NCI-H526 treated with DMSO at 0.1 percent for 48 hours (cell line): ENCODE results near the gene TCP10L.
"Not testable (repeated sequence)": the region's sequence is repeated elsewhere in the genome, so short reads cannot be mapped to it uniquely, and the experiment has no call there.

Experiments used
- DNase-seq: peaks from one replicate; lab custom pipeline; 2025; lab: John Stamatoyannopoulos, UW

The TCP10L gene

GRCh38 chr21:32585970-32586369 is 647 bp upstream of the TCP10L start:
- DNase-seq: no peak

GRCh38 chr21:32584472-32584871 is 851 bp downstream of the TCP10L start:
- DNase-seq: no peak

- no peak for DNase-seq
Observed at GRCh38 chr21:32581732-32582131, 3.6 kb downstream of the TCP10L start.

- no peak for DNase-seq
Observed at GRCh38 chr21:32580949-32581348, 4.4 kb downstream of the TCP10L start.

- no peak for DNase-seq
Observed at GRCh38 chr21:32578107-32578691, 7.1 kb downstream of the TCP10L start.

GRCh38 chr21:32576011-32576410 is 9.3 kb downstream of the TCP10L start:
- no peak for DNase-seq

GRCh38 chr21:32574946-32575925 is 10.1 kb downstream of the TCP10L start:
- no peak for DNase-seq

- peak; percentile 85 for DNase-seq
Observed at GRCh38 chr21:32572574-32573420, 12.5 kb downstream of the TCP10L start.

- no peak for DNase-seq
Observed at GRCh38 chr21:32570456-32570855, 14.9 kb downstream of the TCP10L start.

GRCh38 chr21:32569261-32570230 is 15.8 kb downstream of the TCP10L start:
- DNase-seq: peak; percentile 80

GRCh38 chr21:32567626-32568025 is 17.7 kb downstream of the TCP10L start:
- DNase-seq: no peak

- DNase-seq: no peak
Observed at GRCh38 chr21:32566741-32567389, 18.5 kb downstream of the TCP10L start.

- no peak for DNase-seq
Observed at GRCh38 chr21:32565856-32566465, 19.4 kb downstream of the TCP10L start.

- DNase-seq: no peak
Observed at GRCh38 chr21:32562915-32563314, 22.4 kb downstream of the TCP10L start.

GRCh38 chr21:32562426-32562825 is 22.9 kb downstream of the TCP10L start:
- DNase-seq: no peak

GRCh38 chr21:32561476-32561875 is 23.8 kb downstream of the TCP10L start:
- not testable (repeated sequence) for DNase-seq

- DNase-seq: no peak
Observed at GRCh38 chr21:32560896-32561295, 24.4 kb downstream of the TCP10L start.

GRCh38 chr21:32559006-32559610 is 26.2 kb downstream of the TCP10L start:
- DNase-seq: no peak

GRCh38 chr21:32558106-32558505 is 27.2 kb downstream of the TCP10L start:
- DNase-seq: no peak
